WTC11 (cell line): ENCODE results near the gene TANGO2.

Experiments used
- JUN ChIP-seq: sonication (generic); formaldehyde crosslinking; IDR thresholded peaks from 2 replicates; pipeline ENCODE4 v1.8.0; 2023; ENCODE audit warnings: mild to moderate bottlenecking, missing genetic modification reagents
- MXD4 ChIP-seq: fragments of 250-450 bp; sonication (Bioruptor Pico); IDR thresholded peaks from 2 replicates; pipeline ENCODE4 v1.8.0; 2021; ENCODE audit warnings: mild to moderate bottlenecking, moderate library complexity, borderline replicate concordance
- SP1 ChIP-seq: sonication (generic); formaldehyde crosslinking; conservative IDR thresholded peaks from 2 replicates; pipeline ENCODE4 v1.8.1; 2022; ENCODE audit warnings: missing genetic modification reagents
- TF ChIP-seq, protein P1 (sequence below): fragments of 200-600 bp; IDR thresholded peaks from 2 replicates; pipeline ENCODE4 v1.8.0; 2022; ENCODE audit warnings: antibody characterized with exemption
- TF ChIP-seq, protein P2 (sequence below): sonication (generic); formaldehyde crosslinking; IDR thresholded peaks from 2 replicates; pipeline ENCODE4 v1.8.1; 2023; ENCODE audit warnings: mild to moderate bottlenecking, missing genetic modification reagents, moderate library complexity
- TF ChIP-seq, protein P3 (sequence below): sonication (generic); formaldehyde crosslinking; IDR thresholded peaks from 2 replicates; pipeline ENCODE4 v1.8.1; 2022; ENCODE audit warnings: low read depth, mild to moderate bottlenecking, moderate library complexity, missing genetic modification reagents, borderline replicate concordance
- TF ChIP-seq, protein P4 (sequence below): sonication (generic); formaldehyde crosslinking; IDR thresholded peaks from 2 replicates; pipeline ENCODE4 v1.8.1; 2023; ENCODE audit warnings: mild to moderate bottlenecking, missing genetic modification reagents, moderate library complexity

DNA sequence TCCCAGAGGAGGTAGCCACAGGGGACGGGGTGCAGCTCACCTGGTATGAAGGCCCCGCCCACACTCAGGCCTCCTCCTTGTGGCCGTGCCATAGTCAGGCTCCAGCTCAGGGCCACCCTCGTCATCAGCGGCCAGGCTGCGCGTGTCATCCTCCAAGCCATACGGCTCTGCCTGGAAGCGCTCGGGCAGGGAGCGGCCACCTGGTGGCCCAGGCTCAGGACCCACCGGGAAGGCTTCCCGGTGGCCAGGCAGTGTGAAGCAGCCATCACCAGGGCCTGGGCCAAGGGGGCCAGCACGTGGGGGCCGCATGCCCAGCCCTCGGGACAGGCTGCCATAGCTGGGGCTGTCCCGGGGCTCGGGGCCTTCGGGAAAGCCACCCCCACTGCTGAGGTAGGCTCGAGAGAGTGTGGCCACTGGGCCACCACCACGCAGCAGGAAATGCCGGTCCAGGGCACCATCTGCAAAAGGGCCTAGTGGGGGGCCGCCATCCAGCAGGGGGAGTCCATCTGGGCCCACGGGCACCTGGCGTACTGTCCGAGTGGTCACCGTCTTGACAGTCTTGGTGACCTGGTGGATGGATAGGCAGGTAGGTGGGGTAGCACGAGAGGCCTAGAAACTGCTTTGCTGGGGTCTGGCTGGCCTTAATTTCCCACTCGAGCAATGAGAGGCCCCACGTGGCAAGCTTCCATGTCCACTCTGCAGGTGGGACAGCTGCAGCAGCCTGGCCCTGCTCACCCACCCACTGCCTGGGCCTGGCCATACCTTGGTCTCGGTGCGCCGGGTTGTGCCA is 39.5 kb upstream of the TANGO2 start:
- TF ChIP-seq JUN (CRISPR knock-in tag) (no peak), SP1 (CRISPR knock-in tag) (no peak), MXD4 (CRISPR knock-in tag) (no peak)
- TF ChIP-seq, protein P1, sequence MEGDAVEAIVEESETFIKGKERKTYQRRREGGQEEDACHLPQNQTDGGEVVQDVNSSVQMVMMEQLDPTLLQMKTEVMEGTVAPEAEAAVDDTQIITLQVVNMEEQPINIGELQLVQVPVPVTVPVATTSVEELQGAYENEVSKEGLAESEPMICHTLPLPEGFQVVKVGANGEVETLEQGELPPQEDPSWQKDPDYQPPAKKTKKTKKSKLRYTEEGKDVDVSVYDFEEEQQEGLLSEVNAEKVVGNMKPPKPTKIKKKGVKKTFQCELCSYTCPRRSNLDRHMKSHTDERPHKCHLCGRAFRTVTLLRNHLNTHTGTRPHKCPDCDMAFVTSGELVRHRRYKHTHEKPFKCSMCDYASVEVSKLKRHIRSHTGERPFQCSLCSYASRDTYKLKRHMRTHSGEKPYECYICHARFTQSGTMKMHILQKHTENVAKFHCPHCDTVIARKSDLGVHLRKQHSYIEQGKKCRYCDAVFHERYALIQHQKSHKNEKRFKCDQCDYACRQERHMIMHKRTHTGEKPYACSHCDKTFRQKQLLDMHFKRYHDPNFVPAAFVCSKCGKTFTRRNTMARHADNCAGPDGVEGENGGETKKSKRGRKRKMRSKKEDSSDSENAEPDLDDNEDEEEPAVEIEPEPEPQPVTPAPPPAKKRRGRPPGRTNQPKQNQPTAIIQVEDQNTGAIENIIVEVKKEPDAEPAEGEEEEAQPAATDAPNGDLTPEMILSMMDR, result no peak
- TF ChIP-seq, protein P2, sequence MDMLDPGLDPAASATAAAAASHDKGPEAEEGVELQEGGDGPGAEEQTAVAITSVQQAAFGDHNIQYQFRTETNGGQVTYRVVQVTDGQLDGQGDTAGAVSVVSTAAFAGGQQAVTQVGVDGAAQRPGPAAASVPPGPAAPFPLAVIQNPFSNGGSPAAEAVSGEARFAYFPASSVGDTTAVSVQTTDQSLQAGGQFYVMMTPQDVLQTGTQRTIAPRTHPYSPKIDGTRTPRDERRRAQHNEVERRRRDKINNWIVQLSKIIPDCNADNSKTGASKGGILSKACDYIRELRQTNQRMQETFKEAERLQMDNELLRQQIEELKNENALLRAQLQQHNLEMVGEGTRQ (CRISPR knock-in tag), result no peak
- TF ChIP-seq, protein P3, sequence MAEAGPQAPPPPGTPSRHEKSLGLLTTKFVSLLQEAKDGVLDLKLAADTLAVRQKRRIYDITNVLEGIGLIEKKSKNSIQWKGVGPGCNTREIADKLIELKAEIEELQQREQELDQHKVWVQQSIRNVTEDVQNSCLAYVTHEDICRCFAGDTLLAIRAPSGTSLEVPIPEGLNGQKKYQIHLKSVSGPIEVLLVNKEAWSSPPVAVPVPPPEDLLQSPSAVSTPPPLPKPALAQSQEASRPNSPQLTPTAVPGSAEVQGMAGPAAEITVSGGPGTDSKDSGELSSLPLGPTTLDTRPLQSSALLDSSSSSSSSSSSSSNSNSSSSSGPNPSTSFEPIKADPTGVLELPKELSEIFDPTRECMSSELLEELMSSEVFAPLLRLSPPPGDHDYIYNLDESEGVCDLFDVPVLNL (CRISPR knock-in tag), result no peak
- TF ChIP-seq, protein P4, sequence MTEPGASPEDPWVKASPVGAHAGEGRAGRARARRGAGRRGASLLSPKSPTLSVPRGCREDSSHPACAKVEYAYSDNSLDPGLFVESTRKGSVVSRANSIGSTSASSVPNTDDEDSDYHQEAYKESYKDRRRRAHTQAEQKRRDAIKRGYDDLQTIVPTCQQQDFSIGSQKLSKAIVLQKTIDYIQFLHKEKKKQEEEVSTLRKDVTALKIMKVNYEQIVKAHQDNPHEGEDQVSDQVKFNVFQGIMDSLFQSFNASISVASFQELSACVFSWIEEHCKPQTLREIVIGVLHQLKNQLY (CRISPR knock-in tag), result no peak
